ENCODE measurements around the gene CHTF8.

- TF ChIP-seq, protein P1, sequence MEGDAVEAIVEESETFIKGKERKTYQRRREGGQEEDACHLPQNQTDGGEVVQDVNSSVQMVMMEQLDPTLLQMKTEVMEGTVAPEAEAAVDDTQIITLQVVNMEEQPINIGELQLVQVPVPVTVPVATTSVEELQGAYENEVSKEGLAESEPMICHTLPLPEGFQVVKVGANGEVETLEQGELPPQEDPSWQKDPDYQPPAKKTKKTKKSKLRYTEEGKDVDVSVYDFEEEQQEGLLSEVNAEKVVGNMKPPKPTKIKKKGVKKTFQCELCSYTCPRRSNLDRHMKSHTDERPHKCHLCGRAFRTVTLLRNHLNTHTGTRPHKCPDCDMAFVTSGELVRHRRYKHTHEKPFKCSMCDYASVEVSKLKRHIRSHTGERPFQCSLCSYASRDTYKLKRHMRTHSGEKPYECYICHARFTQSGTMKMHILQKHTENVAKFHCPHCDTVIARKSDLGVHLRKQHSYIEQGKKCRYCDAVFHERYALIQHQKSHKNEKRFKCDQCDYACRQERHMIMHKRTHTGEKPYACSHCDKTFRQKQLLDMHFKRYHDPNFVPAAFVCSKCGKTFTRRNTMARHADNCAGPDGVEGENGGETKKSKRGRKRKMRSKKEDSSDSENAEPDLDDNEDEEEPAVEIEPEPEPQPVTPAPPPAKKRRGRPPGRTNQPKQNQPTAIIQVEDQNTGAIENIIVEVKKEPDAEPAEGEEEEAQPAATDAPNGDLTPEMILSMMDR (IDR thresholded peaks at IDR 0.05; ENCODE audit: low read depth, low read length), result peak; percentile 71
- no peak for TF ChIP-seq POLR2A (IDR thresholded peaks at IDR 0.05; ENCODE audit: extremely low read depth, insufficient read length)
Observed at GRCh38 chr16:69150146-69150865, 17.9 kb upstream of the CHTF8 start.

All from NB4 (cell line).